GM10266 (cell line): ENCODE data around the gene CYP19A1.
"Not testable (repeated sequence)": the region's sequence is repeated elsewhere in the genome, so short reads cannot be mapped to it uniquely, and the experiment has no call there.

Experiments
- DNase-seq: peaks from one replicate; pipeline ENCODE4 v3.0.0; 2012; ENCODE audit errors: extremely low spot score
- CTCF ChIP-seq: IDR thresholded peaks from 2 replicates; pipeline ENCODE4 v1.5.1; 2012; ENCODE audit warnings: mild to moderate bottlenecking, low read depth; ENCODE audit not compliant: control insufficient read depth, insufficient read depth; ENCODE audit errors: missing control alignments

CYP19A1 gene

GRCh38 chr15:51283026-51283425, 55.4 kb downstream of the CYP19A1 start:
- TF ChIP-seq CTCF, result peak; percentile 43
- no peak for DNase-seq

GRCh38 chr15:51282241-51282640, 56.2 kb downstream of the CYP19A1 start:
- DNase-seq, result not testable (repeated sequence)

GRCh38 chr15:51281368-51281967, 56.9 kb downstream of the CYP19A1 start:
- peak; percentile 69 for DNase-seq
- peak; percentile 80 for TF ChIP-seq CTCF

- TF ChIP-seq CTCF, result no peak
- no peak for DNase-seq
Measured at GRCh38 chr15:51280838-51281237, 57.6 kb downstream of the CYP19A1 start.

- no peak for TF ChIP-seq CTCF
- no peak for DNase-seq
Measured at GRCh38 chr15:51279391-51279790, 59.0 kb downstream of the CYP19A1 start.

- TF ChIP-seq CTCF, result no peak
- no peak for DNase-seq
Measured at GRCh38 chr15:51277101-51277500, 61.3 kb downstream of the CYP19A1 start.

- no peak for DNase-seq
Measured at GRCh38 chr15:51274956-51275355, 63.4 kb downstream of the CYP19A1 start.

More at GRCh38 chr15:51274956-51275355, 63.4 kb downstream of the CYP19A1 start:
- no peak for TF ChIP-seq CTCF
